Activated T-cell treated with anti-CD3 and anti-CD28 coated beads for 24 hours (primary cell): Measurements from ENCODE around the gene NSUN6.

ENCODE experiments used
- DNase-seq: peaks from one replicate; pipeline ENCODE4 v3.0.0-alpha.2; 2020; ENCODE audit warnings: low read depth

NSUN6 gene

DNA sequence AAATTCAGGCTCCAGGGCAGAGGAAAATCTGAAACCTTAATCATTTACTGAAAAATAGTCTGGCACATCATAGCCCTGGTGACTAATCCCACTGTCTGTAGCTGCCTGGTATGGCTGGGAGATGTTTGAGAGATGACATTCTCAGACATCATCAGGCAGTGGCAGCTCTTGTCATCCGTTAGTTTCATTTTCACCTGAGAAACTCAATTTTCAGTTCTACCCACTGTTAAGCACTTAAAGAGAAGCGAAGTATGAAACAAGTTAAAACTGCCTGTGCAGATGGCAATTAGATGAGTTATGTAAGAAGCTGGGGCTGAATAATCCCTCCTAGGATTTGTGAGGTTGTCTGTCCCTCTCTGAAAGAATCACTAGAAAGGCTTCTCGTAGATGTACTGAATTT is 150.2 kb downstream of the NSUN6 start:
- DNase-seq = no peak

DNA sequence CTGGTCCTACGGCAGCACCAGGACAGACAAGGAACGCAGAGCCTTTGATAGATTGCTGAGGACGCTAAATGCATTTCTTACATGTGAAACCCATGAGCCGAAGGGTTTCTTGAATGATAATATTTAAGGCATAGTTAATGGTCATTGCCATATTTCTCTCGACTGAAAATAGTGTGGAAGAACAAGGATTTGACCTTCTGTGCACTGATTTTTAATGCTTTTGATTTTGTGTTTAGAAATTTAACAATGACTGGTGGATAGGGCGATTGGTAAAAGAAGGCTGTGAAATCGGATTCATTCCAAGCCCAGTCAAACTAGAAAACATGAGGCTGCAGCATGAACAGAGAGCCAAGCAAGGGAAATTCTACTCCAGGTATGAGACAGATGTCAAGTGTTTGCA is 150.8 kb downstream of the NSUN6 start:
- DNase-seq = no peak

- no peak for DNase-seq
Measured at GRCh38 chr10:18498998-18499397, 152.4 kb downstream of the NSUN6 start.

DNA sequence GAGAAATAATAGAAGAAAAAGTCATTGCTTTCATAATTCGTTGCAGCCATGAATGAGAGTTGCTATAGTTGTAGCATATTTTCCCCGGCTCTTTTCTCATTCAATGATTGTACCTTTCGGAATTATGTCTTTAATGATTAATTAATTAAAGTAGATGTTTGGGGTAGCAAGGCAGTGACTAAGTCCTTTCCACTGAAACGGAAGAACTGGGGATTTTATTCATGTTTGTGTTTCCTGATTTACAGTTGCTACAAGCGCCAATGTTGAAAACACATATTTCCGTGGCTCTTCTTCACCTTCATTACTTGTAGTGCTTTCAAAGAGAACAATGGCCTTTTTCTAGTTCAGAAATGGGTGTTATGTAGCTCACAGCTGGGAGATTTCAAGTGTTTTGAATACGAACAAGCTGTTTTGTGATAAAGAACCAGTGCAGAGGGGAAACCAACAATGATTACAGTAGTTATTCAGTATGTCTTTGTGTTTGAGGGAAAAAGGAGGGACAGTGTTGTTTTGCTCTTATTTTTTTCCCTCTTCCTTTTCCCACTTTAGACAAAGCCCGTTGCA is 153.5 kb downstream of the NSUN6 start:
- DNase-seq = no peak
